Nephron progenitor cell (in vitro differentiated cells): ENCODE results near the gene INTS15.

ENCODE experiments used
- DNase-seq: peaks from one replicate; pipeline ENCODE4 v3.0.0; 2021
- H3K27ac Mint-ChIP-seq: 2 replicates; pipeline ENCODE4 v1.8.0; 2021; ENCODE audit warnings: mild to moderate bottlenecking, moderate library complexity, mixed read lengths
- H3K27me3 Mint-ChIP-seq: 2 replicates; pipeline ENCODE4 v1.8.0; 2021; ENCODE audit warnings: mild to moderate bottlenecking, low read depth, mixed read lengths; ENCODE audit not compliant: poor library complexity
- H3K36me3 Mint-ChIP-seq: 2 replicates; pipeline ENCODE4 v1.8.0; 2021; ENCODE audit warnings: low read depth, mixed read lengths
- H3K4me1 Mint-ChIP-seq: 2 replicates; pipeline ENCODE4 v1.8.0; 2021; ENCODE audit warnings: mixed read lengths
- H3K4me3 Mint-ChIP-seq: 2 replicates; pipeline ENCODE4 v1.8.0; 2021; ENCODE audit warnings: mild to moderate bottlenecking, moderate library complexity, mixed read lengths
- H3K9me3 Mint-ChIP-seq: 2 replicates; pipeline ENCODE4 v1.8.0; 2021; ENCODE audit warnings: mild to moderate bottlenecking, moderate library complexity, mixed read lengths
- TF ChIP-seq, protein P1 (sequence below): fragments of 200-600 bp; sonication (generic); IDR thresholded peaks from 2 replicates; pipeline ENCODE4 v1.5.0; 2021; ENCODE audit warnings: antibody characterized with exemption

Gene INTS15

DNA sequence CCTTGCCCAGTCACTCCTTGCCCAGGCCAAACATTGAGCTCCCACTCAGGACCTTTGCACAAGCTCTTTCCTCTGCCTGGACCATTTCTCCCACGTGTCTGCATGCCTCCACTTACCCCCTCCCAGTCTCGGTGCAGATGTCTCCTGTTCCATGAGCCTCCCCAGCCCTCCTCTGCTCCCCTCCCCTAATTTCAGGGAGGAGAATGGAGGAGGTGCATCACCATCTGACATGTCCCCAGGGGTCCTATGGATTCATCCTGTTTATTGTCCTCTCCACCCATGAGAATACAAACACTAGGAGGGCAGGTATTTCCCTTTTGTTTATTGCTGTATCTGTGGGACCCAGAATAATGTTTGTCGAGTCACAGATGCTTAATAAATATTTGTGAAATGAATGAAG is 29.9 kb upstream of the INTS15 start:
- peaks cover 5% of the 10 kb centered on the region for H3K4me1 Mint-ChIP-seq
- H3K4me3 Mint-ChIP-seq = no peak overlapping the region
- H3K36me3 Mint-ChIP-seq = no peaks in the 10 kb centered on the region
- H3K27me3 Mint-ChIP-seq = peaks cover 7% of the 10 kb centered on the region
- no peaks in the 10 kb centered on the region for H3K9me3 Mint-ChIP-seq
- TF ChIP-seq, protein P1, sequence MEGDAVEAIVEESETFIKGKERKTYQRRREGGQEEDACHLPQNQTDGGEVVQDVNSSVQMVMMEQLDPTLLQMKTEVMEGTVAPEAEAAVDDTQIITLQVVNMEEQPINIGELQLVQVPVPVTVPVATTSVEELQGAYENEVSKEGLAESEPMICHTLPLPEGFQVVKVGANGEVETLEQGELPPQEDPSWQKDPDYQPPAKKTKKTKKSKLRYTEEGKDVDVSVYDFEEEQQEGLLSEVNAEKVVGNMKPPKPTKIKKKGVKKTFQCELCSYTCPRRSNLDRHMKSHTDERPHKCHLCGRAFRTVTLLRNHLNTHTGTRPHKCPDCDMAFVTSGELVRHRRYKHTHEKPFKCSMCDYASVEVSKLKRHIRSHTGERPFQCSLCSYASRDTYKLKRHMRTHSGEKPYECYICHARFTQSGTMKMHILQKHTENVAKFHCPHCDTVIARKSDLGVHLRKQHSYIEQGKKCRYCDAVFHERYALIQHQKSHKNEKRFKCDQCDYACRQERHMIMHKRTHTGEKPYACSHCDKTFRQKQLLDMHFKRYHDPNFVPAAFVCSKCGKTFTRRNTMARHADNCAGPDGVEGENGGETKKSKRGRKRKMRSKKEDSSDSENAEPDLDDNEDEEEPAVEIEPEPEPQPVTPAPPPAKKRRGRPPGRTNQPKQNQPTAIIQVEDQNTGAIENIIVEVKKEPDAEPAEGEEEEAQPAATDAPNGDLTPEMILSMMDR = no peak
- H3K27ac Mint-ChIP-seq = no peak overlapping the region
- no peak for DNase-seq

DNA sequence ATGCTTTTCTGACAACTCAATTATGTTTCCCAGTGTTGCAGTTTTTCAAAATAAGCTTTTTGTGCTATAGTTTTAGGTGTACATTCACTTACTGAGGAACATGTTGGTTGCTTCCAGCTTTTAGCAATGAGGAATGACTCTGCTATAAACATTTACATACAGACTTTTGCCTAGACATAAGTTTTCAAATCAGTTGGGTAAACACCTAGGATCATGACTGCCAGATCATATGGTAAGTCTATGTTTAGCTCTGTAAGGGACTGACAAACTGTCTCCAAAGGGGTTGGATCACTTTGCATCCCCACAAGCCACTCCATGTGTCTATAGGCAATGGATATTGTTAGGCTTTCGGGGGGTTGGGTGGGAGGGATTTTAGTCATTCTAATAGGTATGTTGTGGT is 27.7 kb upstream of the INTS15 start:
- H3K9me3 Mint-ChIP-seq = no peaks in the 10 kb centered on the region
- no peak overlapping the region for H3K27ac Mint-ChIP-seq
- no peaks in the 10 kb centered on the region for H3K36me3 Mint-ChIP-seq
- H3K4me3 Mint-ChIP-seq = no peak overlapping the region
- TF ChIP-seq, protein P1 = no peak
- no peak for DNase-seq
- peaks cover 14% of the 10 kb centered on the region for H3K27me3 Mint-ChIP-seq
- peaks cover 2% of the 10 kb centered on the region for H3K4me1 Mint-ChIP-seq

DNA sequence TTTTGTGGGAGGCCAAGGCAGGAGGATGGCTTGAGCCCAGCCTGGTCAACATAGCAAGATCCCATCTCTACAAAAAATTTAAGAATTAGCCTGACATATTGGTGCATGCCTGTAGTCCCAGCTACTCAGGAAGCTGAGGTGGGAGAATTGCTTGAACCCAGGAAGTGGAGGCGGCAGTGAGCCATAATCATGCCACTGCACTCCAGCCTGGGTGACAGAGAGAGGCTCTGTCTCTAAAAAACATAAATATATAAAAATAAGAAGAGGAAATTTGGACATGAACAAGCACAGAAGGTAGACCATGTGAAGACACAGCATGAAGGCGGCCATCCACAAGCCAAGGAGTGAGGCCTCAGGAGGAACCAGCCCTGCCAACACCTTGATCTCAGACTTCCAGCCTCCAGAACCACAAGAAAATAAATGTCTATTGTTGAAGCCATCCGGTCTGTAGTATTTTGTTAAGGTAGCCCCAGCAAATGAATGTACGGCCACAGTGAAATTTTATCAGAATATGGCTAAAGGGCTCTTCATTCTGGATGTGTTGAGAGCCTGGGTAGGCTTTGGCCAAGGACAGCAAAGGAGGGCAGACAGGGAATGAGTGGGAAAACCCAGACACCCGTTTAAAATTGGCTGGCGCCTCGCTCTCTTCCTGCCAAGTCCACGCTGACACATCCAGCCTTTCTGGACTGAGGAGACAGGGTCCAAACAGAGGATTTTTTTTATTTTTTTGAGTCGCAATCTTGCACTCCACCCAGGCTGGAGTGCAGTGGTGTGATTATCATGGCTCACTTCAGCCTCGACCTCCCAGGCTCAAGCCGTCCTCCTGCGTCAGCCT is 25.7 kb upstream of the INTS15 start:
- Mint-ChIP-seq H3K4me3 (no peak overlapping the region), H3K4me1 (no peaks in the 10 kb centered on the region), H3K27ac (no peak overlapping the region), H3K9me3 (no peaks in the 10 kb centered on the region), H3K27me3 (peaks cover 11% of the 10 kb centered on the region), H3K36me3 (no peaks in the 10 kb centered on the region)
- no peak for DNase-seq
- TF ChIP-seq, protein P1 = no peak

DNA sequence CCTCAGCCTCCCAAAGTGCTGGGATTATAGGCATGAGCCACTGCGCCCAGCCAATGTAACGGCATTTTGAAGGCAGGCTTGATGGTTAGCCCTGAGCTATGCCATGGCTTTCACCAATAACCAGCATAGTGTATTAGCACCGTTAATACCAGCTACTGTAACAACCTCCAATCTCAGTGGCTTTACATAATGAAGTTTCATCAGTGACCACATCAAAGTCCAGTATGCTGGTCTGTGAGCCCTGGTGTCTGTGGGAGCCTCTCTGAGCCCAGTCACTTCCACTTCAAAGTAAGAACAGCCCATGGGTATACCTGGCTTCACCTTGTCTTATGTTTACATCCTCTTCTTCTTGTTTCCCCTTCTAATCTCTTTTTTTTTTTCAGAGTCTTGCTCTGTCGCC is 24.2 kb upstream of the INTS15 start:
- H3K4me1 Mint-ChIP-seq = no peaks in the 10 kb centered on the region
- no peaks in the 10 kb centered on the region for H3K36me3 Mint-ChIP-seq
- H3K27me3 Mint-ChIP-seq = peaks cover 14% of the 10 kb centered on the region
- no peak overlapping the region for H3K4me3 Mint-ChIP-seq
- TF ChIP-seq, protein P1 = no peak
- no peak overlapping the region for H3K27ac Mint-ChIP-seq
- H3K9me3 Mint-ChIP-seq = no peaks in the 10 kb centered on the region
- DNase-seq = no peak

DNA sequence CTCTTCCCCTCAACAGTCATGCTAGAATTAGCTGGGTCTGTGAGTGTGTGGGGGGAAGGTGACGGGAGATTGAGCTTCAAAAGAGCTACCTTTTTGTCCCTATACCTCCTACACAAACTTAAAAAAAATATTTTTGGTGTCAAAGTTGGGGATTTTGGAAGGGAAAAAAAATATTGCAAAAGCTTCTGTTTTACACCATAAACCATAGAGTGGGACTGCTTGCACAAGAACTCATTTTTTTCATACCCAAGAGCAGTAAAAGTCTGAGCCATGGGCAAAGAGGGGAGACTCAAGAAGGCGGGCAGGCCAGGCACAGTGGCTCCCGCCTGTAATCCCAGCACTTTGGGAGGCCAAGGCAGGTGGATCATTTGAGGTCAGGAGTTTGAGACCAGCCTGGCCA is 21.9 kb upstream of the INTS15 start:
- H3K4me3 Mint-ChIP-seq = no peak overlapping the region
- H3K27me3 Mint-ChIP-seq = peaks cover 23% of the 10 kb centered on the region
- DNase-seq = no peak
- H3K4me1 Mint-ChIP-seq = no peaks in the 10 kb centered on the region
- TF ChIP-seq, protein P1 = no peak
- H3K9me3 Mint-ChIP-seq = no peaks in the 10 kb centered on the region
- no peak overlapping the region for H3K27ac Mint-ChIP-seq
- H3K36me3 Mint-ChIP-seq = no peaks in the 10 kb centered on the region
